ENCODE results near the gene TAF1B.

Gene TAF1B
- total RNA-seq: 13.2 to 27.7 (median 16.4) reads per million in 17 experiments

DNA sequence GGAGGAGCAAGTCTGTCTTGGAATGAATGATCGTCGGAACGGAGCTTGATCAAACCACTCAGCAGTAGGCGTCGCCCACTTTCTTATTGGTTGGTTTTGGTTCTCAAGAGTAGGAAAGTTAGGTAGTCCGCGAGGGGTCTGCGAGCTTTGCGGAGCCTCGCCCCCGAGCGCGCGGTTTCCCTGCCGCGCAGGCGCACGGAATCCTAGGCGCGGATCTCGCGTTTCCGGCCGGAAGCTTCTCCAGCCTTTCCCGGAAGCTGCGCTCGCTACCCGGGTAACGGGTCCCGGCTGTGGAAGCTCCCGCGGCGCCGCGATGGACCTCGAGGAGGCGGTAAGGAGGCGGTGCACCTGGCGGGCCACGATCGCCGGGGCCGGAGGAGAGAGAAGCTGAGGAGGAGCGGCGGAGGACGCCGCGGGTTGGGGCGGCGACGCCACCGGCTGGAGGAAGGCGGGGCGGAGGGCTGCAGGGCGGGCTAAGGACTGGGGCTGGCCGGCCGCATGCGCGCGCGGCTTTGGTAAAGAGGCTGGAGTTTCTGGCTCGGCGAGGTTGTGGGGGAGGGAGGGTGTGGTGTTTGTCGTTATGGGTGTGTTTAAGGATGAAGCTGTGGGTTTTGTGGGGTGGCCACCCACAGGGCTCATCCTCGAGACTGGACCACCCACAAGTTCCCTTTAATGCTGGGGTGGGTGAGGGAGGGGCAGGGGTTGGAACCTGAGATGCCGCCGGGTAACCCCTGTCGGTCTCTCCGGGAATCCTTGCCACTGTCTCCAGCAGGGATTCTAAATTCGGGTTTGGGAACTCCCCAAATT, at the start of gene TAF1B:
Gene TAF1B (plus strand): TSS at position 246 of the 807 bp plus-strand sequence. CDS start 68 bp downstream, at position 314.
- peak; percentile 88 to 95 (median 92) for DNase-seq

DNA sequence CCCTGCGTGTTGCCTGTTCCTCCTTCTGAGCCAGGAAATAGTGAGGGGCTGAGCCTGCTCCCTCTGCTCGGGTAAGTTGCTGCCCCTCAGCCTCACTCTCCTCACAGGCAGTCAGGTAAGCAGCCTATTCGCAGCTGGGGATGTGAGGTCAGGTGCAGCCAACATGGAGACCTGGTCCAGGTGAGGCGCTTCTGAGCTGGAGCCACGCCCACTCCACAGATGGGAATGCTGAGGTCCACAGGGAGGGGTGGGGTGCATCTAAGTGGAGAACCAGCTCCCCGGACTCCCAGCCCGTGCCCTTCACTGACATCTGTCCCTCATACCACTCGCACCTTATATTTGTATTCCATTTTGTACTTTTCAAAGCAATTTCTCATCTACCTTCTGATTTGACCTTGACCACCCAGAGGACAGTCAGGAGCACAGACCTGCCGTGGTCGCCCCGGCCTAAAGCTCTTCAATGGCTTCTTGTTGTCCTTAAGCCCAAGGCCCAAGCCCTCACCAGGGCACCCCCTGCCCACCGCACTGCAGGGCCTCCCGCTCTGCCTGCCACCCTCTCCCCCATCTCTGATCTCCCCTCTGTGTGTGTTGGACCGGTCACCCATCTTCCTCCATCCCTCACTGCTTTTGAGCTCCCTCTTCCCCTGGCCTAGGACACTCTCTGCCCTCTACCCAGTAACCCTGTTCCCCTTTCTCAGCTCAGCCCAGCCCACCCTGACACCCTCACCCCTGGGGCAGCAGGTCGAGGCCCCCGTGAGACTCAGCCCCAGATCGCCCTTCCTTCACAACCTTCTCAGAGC, 49.2 kb upstream of the TAF1B start:
- no peak for DNase-seq

DNA sequence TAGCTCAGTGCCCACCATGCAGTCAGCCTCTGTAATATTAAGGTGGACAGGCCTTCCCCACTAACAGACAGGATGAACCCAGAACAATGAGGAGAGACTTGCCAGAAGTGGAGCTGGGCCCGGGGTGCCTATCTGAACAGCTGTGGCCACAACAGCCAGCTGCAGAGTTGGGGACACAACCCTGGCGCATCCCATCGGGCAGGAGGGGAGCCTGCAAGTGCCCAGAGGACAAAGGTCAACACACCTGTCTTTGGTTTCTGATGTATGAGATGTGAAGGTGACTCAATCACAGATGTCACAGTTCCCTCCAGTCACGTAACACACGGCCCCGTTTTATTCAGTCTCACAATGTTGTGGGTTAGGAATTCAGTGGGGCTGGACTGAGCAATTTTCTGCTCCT, 48.2 kb upstream of the TAF1B start:
- no peak for DNase-seq

DNA sequence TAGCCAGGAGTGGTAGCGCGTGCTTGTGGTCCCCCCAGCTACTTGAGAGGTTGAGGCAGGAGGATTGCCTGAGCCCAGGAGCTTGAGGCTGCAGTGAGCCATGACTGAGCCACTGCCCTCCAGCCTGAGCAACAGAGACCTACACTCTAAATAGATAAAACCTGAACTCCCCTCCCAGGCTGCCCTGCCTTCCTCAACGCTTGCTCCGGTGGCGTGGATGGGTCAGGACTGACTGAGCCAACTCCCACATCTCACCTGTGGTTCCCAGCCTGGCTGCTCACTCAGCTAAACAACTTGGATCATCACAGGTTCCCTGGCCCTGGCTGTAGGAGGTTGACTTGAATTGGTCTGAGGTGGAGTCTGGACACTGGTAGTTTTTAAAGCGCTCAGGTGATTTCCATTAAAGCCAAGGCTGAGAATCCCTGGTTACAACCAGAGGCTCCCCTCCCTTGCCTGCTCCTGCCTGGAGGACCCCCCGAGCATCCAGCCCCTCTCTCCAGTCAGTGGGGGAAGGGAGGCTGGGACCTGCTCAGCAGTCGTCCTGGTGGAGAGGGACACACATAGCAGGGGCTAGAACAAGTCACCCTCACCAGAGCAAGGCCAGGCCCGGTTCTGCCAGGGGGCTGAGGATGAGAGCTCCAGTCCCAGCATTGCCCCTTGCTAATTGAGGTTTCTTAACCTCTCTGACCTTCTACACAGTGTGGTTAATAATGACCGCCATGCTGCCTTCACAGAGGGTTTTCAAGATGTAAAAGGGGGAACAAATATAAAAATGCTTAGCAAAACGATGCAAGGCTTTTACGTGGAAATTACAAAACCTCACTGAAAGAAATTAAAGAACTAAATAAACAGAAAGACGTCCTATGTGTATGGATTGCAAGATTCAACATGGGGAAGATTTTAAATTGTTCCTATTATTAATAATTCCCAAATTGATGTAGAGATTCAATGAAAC, 46.9 kb upstream of the TAF1B start:
- peak; percentile 32 to 64 (median 44) for DNase-seq

DNA sequence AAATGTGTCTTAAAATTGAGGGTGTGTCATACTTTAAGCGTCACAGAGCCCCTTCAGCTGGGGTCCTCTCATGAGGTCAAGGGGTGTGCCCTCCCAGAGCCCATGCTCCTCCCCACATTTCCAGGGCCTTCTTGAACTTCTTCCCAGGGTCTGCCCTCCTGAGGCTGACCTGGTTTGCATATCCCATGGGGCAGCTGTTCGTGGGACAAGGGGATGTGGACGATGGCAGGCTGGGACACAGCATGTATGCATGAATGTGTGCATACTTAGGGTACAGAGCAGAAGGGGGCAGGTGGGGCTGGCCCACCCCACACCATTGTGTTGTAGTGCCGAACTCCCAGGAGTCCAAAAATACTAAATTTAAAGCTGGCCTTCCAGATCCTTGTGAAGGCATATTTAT, 46.2 kb upstream of the TAF1B start:
- DNase-seq: no peak

DNA sequence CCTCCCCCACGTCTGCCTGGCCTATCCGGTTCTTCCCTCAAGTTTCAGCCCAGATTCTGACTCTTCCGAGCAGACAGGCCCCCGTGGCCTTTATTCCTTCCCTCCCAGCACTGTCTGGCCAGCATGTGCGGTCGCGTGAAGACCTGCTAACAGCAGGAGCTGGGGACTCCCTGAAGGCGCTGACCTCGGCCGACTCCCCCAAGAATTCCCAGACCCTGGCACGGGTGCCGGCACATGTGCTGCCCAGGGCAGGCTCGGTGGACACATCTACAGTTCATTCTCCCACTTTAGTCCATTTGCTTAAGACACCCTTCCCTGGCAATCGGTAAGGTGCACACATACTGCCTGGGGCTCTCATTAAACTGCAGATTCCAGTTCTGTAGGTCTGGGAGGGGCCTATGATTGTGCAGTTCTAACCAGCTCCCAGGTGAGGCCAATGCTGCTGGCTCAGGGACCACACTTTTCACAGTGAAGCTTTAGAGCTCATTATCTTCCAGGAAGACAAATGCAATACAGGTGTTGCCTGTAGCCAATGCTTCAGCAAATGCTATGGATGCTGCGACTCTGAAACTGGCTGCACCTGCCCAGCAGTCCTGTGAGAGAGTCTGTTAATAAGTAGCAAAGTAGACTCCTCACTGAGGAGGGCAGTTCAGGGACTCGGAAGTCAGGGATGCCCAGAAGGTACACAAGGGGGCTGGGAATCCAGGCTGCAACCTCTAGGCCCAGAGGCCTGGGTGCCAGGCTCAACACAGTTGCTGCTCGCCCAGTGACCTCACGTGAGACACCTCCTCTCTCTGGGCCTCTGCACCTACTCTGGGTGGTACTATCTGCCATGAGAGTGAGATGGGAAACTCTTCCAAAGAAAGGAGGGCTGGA, 45.4 kb upstream of the TAF1B start:
- no peak for DNase-seq

DNA sequence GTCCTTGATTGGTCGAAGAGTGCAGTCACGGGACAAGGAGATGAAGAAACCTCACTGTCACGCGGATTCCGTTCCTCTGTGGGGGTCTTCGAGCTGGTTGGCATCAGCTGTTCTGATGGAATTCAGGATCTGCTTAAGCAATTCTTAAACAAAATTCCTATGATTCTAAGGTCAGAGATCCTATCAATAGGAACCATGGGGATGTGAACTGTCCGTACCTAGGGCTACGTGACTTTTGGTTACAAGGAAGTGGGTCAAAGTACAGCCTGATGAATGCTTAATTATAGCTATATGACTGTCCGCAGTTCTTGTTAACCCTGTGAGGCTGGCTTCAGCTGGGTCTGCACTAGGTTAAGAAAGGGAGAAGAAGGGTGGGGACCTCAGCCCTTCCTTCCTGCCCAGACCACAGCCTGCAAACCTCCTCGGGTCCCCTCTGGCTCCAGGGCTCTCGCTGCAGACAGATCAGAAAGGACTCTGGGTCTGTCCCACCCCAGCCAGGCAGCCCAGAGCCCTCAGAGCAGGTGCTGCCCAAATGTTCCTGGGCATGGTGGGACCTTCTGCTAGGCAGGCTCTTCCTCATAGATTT, 44.2 kb upstream of the TAF1B start:
- DNase-seq: peak; percentile 35 to 66 (median 48)

DNA sequence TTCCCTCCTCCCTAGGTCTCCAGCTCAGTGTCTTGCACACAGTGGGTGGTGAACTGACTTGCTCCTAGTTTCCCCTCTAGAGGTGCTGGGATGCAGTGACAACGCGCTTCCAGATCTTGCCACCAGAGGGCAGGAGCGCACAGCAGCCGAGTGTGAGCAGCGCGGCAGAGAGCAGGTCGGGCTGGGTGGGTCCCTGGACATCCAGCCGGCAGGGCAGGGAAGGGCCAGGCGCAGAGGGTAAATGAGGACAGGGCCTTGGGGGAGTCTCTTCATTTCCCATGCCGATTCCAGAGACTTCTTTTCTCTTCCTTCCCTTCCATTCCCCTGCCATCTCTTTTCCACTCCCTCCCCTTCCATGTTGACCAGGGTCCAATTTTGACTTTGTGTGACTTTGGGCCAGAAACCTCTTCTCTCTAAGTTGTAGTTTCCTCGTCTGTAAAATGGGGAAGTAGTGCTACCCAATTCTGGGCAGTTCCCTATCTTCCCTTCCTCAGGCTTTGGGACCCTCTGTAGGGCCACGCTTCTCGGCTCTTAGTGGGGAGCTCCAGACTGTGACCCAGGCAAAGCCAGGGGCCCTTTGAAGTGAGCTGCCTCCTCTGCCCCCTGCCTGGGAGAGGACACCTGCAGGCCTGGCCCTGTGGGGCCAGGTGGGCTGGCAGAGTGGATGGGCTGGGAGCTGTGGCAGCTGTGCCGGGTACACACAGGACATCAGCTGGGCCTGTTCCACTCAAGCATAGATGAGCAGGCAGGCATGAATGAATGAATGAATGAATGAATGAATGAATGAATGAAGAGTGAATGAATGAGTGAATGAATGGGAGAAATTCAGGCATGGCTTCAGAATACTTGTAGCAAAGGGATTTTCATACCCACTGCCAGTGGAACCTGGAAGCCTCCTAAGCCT, 43.3 kb upstream of the TAF1B start:
- peak; percentile 90 to 96 (median 92) for DNase-seq

DNA sequence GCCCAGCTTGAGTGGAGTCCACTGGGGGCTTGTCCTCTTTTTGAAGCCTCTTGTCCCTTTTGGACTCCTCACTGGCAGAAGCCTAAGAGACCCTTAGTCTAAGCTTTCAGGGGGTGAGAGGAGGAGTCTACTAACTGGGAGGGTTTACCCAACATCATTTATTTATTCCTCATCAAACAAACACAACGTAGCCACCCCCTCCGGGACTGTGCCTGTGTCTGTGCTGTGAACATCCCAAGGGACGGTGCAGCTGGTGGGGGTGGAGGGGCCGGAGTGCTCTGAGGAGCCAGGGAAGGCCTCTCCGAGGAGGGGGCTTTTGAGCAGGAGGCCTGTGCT, 42.7 kb upstream of the TAF1B start:
- no peak for DNase-seq

DNA sequence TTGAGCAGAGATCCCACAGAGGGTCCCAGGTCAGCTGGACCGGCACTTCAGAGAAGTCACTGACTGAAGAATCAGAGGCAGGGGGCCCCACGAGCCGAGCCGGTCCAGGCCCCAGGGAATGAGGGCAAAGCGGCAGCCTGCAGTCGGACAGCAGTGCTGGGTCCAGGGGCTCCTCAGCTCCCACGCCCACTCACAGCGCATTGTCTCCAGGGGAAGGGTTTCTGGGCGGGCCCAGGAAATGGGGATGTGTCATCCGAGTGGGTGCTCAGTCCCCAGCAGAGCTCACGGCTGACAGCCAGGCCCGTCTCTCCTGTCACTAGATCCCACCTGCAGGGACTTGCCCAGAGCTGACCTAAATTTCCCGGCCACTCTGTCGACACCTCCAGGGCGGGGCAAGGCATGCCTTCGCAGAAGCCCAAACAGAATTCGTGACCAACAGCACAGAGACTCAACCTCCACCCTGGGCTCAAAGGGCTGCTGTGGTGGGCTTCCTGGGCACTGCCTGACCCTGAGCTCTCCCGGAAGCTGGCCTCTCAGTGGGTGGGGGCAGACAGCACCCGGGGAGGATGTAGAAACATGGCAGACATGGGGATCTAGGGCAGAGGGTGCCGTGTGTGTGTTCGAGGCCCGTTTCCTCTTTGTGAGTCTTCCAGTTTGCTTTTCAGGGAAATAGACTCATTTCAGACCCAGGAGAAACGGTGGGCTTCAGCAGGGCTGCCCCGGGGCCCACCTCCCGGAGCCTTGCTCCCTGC, 42.1 kb upstream of the TAF1B start:
- peak; percentile 89 to 96 (median 95) for DNase-seq

DNA sequence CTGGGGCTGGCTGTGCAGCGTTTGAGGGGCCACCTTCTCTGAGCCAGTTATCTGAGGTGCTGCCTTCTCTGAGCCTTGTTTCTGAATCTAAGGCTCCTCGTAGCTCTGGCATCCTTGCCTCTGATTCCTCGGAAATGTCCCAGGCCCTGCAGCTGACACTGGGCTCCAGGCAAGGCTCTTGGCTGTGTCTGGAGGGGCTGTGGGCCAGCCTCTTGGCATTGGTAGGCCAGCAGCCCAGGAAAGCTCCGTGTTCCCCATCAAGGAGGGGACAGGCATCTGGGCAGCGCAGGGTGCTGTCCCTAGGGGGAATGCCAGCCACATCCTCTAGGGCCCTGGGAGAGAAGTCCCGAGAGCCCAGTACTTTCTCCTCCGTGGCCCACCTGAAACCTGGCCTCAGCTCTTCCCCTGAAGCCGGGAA, 40.7 kb upstream of the TAF1B start:
- DNase-seq: no peak

DNA sequence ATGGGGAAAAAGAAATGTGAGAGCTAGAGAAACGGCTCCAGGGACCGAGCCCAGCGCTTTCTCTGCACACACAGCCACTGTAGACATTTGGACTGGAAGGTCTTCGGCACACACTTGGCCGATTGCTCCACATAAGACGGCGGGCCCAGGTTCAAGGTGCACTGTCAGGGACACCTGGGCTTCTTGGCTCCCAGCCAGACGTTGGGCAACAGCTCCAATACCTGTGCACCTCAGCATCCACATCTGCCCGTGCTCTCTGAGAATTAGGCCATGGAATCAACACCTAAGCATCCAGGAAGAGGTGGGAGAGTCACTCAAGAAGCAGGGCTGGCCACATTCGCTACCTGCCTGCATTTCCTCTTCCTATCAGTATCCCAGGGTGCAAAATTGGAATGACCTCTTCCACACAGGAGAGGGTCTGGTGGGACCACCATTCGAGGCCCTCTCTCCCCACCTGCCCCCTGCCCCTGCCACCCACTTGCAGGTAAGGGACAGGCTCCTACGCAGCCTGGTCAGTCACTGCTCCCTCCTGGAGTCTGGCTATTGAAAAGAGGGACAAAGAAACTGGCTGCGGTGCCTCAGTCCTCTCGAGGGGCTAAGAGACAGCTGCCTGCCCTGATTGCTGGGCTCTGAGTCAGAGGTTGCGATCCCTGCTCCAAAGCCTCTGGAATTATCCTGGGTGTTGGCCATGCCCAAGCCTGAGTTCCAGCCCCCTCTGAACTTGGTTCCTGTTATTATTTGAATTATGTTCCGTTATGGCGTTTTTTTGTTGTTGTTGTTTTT, 40.1 kb upstream of the TAF1B start:
- no peak for DNase-seq

DNA sequence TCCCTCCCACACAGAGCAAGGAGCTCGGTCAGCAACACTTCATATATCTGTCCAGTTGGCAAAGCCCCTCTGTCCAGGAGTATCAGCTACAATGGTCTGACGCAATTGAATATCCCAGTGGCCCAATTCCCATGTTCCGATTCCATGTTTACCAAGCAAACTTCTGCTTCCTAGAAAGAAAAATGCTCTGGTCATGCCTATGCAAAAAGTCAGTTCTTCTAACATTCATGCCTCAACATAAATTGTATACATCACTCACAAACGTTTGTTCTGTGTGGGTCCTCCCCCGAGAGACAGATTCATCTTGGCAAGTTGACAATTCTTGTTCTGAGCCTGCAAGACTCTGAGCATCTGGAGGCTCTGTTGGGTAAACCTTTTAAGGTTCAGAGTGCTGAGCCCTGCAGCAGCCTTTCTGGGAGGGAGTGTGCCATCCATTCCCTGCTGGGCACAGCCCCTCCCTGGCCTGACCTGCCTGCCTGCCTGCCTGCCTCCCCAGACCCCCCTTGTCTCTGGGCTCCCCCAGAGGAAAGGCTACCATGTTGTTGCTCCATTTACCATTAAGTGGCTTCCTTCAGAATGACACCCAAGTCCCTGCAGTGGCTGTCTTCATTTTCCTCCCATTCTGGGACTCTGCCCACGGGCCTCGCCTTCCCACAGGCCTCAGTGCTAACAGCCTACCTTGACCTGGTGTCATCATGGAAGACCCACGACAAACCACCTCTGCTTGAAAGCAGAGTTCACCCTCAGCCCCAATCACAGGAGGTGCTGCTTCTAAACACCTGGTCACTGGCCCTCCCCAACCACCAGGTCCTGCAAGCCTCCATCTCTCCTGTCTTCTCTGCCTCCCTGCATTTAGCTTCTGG, 37.6 kb upstream of the TAF1B start:
- DNase-seq: no peak

DNA sequence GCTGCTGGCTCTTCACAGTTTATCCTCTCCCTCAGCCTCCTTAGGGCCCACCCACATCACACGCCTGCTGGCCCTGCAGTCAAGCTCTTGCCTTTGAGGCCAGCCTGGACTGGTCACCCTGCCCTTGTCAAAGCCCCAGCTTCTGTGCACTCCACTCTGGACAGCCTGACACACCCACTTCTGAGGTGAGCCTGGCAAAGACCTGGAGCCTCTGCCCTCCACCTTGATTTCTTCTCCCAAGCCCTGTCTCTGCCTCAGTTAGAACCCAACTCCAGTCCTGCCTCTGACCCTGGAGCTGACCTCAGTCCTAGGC, 37.0 kb upstream of the TAF1B start:
- no peak for DNase-seq

DNA sequence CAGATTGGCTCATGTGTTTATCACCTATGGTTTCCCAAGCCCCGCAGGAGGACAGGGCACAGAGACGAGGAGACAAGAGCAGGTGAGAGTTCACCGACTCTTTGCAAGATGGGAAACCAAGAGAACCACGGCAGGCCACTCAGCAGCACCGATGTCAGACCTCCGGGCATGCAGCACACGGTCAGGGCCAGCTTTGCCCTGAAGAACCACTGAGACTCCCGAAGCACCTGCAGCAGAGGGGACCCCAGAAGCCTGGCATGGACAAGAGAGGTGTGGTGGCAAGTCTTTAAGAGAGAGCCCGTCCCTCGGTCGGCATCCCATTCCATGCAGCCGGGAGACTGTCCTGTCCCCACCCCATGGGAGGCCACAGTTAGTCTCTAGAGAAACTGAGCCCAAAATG, 36.6 kb upstream of the TAF1B start:
- no peak for DNase-seq

DNA sequence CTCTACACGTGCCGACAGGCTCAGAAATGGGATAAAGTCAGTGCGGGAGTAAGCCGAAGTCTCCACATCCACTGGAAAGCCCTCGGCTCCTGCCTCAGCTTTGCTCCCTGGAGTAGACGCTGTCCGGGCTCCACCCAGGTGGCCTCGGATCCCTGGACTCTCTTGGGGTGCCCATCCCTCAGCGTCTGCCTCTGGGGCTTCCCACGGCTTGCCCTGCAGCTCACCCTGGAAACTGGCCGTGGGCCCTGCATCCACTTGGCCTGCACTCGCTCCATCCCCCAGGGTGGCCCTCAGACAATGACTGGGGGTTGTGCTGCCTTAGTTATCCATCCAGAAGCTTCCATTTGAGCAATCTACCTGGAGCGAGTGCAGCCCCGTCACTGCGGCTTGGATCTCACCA, 36.2 kb upstream of the TAF1B start:
- DNase-seq: no peak

DNA sequence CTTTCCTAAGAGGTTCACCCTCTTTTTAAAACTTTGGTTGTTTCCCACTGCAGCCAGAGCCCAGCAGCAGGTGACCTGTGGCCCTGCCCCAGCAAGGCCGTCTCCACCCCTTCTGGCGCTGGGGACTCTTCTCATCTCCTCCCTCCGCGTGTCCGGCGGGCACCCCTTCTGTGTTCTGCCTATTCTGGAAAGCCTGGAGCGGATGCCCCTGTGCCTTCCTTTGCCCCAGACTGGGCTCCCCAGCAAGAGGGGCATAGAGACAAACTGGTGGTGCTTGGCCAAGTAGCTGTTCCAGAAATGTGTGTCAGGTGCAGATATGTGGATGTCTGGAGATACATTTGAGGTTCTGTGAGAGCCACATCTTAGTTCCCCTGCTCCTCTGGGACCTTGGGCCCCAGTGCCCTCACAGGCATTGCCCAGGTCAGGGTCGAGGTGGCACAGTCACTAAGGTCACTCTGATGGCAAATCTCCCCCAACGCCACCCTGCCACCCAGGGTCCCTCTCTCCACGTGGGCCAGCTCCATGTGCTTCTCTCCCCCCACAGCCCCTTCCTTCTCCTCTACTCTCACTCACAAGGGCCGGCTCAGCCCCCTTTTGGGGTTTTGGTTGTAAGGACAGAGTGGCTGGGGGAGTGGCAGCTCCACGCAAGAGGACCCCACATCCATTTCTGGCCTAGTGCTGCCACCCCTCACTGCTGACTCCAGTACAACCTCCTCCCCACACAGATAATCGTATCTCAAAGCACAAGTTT, 35.5 kb upstream of the TAF1B start:
- no peak for DNase-seq

All from suppressor macrophage (primary cell).